NCI-H1436 (cell line): ENCODE results near the gene SYNPO2.

Experiments used
- DNase-seq: peaks from one replicate; lab custom pipeline; 2025; lab: John Stamatoyannopoulos, UW

SYNPO2 gene

GRCh38 chr4:118883861-118884260 is 4.8 kb upstream of the SYNPO2 start:
- DNase-seq = no peak

GRCh38 chr4:118884716-118885115 is 3.9 kb upstream of the SYNPO2 start:
- no peak for DNase-seq

DNA sequence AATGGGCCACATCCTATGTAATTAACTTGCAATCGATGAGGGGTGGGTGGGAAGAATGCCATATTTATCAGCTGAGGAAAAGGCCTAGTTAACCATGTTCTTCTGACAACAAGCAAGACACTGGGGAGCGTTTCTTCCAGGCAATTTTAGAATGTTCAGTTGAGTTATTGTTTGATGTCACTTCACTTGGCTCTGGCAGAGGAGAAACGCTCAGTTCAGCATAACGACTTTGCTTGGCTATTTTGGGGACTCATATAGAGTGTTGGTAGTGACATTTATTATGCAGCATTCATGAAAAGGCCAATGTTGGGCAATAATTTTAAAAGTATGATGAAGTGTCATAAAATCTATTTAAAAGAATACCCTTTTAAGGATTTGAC is 648 bp downstream of the SYNPO2 start:
- DNase-seq = no peak

GRCh38 chr4:118894034-118894433 is 5.4 kb downstream of the SYNPO2 start:
- DNase-seq = no peak

GRCh38 chr4:118898221-118898620 is 9.6 kb downstream of the SYNPO2 start:
- no peak for DNase-seq

DNA sequence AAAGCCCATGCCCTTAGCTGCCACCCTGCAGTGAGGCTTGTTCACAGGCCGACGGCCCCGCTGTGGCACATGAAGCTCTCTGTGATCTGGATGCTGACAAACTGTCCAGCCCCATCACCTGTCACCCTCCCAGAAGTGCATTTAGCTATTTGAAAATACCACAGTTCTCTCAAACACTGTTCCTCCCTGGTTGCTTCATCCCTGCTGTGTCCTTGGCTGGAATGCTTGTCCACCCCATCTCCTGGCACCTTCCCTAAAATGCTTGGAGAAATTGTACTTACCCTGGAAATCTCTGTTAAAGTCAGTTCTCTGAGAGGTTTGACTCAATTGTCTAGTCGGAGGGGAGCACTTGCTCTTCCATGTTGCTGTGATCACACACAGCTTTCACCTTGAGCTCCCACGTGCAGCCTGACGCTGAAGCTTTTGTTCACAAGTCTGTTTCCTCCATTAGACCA is 10.1 kb downstream of the SYNPO2 start:
- no peak for DNase-seq

GRCh38 chr4:118904418-118904817 is 15.8 kb downstream of the SYNPO2 start:
- no peak for DNase-seq

GRCh38 chr4:118904935-118905334 is 16.3 kb downstream of the SYNPO2 start:
- no peak for DNase-seq

GRCh38 chr4:118905566-118905965 is 16.9 kb downstream of the SYNPO2 start:
- no peak for DNase-seq

GRCh38 chr4:118909173-118909956 is 20.7 kb downstream of the SYNPO2 start:
- no peak for DNase-seq

GRCh38 chr4:118910221-118910620 is 21.6 kb downstream of the SYNPO2 start:
- DNase-seq = no peak

GRCh38 chr4:118911238-118911703 is 22.6 kb downstream of the SYNPO2 start:
- no peak for DNase-seq

GRCh38 chr4:118915468-118915867 is 26.8 kb downstream of the SYNPO2 start:
- no peak for DNase-seq

DNA sequence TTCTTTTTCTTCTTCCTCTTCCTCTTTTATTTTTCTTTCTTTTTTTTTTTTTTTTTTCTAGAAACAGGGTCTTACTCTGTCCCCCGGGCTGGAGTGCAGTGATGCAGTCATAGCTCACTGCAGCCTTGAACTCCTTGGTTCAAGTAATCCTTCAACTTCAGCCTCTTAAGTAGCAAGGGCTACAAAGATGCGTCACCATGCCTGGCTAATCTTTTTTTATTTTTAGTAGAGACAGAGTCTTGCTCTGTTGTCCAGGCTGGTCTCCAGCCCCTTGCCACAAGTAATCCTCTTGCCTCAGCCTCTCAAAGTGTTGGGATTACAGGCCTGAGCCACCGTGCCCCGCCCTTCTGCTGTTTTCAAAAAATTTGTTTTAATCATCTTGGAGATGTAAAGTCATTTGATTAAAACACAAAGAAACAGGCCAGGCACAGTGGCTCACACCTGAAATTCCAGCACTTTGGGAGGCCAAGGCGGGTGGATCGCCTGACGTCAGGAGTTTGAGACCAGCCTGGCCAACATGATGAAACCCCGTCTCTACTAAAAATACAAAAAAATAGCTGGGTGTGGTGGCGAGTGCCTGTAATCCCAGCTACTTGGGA is 28.1 kb downstream of the SYNPO2 start:
- no peak for DNase-seq

DNA sequence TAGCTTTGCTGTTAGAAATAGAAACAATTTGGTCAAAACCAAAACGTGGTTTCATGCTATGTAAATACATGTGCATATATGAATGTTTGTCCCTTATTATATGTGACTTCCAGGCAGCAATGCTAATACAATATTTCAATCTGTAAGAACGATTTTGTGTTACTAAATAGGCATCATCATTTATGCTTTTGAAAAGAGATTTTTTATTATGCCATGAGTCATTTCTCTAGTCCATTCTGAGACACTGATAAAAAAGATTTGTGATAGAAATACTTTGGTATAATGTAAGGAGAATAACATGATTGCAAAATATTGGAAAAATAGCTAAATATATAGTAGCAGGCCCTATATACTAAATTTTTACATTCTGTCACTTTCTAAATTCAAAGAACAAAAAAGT is 28.9 kb downstream of the SYNPO2 start:
- DNase-seq = no peak

- DNase-seq = no peak
Measured at GRCh38 chr4:118918388-118918787, 29.7 kb downstream of the SYNPO2 start.

- no peak for DNase-seq
Measured at GRCh38 chr4:118920247-118920646, 31.6 kb downstream of the SYNPO2 start.

GRCh38 chr4:118921786-118922185 is 33.1 kb downstream of the SYNPO2 start:
- DNase-seq = no peak

DNA sequence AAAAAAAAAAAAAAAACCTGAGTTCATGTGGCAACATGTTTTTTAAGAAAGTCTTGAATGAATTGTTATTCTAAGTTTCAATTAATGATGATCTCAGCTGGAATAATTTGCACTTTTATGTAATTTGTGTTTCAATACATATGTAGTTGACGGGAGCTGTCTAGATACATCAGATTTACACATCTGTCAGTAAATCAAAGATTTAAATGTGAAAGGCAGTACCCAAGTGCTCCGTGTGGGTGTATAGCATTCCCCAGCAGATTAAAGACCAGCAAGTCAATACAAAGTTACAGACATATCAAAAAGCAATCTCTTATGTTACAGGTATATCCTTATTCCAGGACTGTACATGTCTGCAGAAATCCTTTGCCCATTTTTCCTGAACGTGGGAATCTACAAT is 35.2 kb downstream of the SYNPO2 start:
- no peak for DNase-seq

DNA sequence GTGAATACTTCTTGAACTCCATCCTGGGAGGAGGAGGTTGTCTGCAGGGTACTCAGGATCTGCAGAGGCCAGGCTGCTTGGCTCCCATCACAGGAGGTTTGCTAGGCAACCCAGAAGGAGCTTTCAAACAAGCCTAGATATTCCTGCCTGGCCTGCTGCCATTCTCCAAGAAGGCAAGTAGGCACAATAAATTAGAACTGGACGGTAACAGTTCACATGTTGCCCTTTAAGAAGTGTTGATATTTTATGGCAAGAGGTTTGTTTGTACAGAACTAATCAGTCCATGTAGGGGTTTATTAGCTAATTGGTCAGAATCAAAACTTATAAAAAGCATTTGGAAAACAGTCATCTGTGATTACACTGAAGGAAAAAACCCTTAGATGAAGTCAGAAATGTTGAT is 39.3 kb downstream of the SYNPO2 start:
- no peak for DNase-seq

DNA sequence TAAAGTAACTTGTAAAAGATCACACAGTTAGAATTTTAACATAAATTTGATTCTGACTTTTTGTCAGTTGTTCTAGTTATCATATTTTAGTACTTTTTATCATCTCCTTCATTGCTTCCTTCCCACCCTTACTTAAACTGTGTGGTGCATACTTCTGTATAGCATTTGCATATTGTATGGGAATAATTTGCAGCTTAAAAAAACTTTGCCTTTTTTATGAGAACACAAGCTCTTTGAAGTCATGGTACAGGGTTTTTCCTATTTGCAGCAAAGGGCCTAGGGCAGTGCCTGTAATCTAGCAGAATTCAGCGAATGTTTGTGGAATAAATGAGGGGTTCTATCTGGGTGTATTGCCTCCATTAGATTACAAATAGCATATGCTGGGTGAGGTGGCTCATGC is 41.6 kb downstream of the SYNPO2 start:
- no peak for DNase-seq

- DNase-seq = no peak
Measured at GRCh38 chr4:118931786-118932185, 43.1 kb downstream of the SYNPO2 start.

GRCh38 chr4:118935819-118936218 is 47.2 kb downstream of the SYNPO2 start:
- no peak for DNase-seq

GRCh38 chr4:118936406-118936805 is 47.8 kb downstream of the SYNPO2 start:
- no peak for DNase-seq
